NCI-H446 (cell line): ENCODE results near the gene RASSF7.
A peak's percentile ranks its signal among the peaks of the same experiment; 100 is the strongest.
"Not testable (repeated sequence)": the region's sequence is repeated elsewhere in the genome, so short reads cannot be mapped to it uniquely, and the experiment has no call there.

Experiments
- DNase-seq, 2 experiments: peaks; one replicate each; lab custom pipeline; 2025; lab: John Stamatoyannopoulos, UW

Gene RASSF7

DNA sequence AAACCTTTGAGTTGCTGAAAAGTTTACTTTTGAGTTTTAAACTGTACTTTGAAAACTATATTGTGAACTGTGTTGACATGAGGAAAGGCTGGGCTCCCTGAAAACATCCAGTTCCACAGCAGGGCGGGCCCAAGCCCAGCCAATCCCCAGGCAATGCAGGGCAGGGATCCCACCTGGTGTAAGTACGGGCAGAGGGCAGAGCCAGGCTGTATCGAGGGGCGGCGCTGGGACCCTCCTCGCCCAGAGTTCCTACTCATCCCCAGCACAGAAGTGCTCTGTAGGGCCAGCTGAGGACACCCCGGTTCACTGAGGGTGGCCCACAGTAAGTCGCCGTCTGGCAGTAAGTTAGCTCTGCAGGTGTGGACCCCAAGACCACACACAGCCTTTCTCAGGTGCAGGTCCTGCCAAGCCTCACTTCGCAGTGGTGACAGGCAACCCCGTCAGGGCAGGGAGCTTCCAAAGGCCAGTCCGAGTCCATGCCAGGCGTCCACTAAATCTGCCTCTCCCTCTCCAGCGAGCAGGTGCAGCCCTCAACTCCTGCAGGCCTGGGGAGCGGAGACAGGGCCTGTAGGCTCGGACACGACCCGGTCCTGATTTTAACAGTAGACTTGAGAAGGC, 6.3 kb downstream of the RASSF7 start:
- no peak for DNase-seq

DNA sequence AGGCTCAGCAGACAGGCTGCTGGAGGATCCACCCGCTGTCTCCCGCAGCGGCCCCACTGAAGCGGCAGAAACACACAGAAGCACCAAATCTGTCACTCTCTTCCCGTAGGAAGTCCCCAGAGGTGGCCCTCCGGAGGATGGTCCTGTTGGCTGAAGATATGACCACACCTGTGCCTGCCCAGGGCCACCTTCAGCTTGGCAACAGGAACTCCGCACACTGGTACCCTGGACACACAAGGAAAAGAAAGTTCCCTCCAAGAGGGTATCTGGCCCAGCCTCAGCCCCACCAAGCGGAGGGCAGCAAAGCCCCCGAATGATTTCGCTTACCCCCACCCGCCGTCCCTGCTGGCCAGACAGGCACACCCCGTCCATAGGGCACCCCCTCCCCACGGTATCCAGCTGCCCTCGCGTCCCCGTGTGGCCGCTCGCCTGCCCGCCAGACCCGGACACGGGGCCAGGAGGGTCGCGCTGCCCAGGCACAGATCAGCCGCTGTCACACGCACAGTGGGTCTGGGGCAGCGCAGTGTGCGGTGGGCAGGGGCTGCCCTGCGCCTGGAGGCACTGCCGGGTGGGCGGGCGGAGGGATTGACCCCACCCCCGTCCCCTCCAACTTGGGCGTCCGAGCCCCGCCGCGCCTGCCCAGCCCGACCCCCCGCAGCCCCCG, 7.0 kb downstream of the RASSF7 start:
- no peak for DNase-seq

DNA sequence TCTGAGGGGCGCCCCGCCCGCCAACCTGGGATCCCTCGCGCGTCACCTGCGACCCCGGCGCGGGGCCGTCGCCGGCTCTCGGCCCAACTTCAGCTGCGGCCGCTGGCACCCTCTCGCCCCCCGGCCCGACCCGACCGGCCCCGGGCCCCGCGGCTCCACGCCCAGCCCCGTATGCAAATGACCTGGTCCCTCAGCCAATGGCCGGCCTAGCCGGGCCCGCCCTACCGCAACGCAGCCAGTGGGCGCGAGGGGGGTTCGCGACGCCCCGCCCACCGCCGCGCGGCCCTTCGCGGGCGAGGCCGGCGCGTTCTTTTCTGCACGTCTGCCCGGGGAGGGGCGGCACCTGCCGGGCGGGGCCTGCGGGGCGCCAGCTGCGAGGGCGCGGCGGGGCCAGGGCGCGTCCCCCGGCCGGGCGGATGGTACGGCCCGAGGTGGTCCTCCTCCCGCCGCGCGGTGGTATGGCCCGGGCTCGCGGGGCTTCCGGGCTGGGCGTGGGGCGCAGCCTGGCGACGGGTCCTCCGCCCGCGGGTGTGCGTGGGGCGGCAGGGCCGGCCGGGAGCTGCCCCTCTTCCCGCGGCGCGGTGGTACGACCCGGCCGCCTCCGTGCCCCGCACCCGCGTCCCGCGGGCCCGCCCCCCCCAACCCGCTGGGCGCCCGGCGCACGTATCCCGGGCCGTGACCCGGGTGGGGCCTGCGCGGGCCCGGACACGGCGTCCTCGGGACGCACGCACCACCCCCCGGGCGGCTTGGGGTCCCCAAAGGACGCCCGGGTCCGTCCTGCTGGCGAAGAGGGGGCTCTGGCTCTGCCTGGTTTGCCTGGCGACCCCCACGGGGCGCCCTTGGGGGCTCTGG, 7.8 kb downstream of the RASSF7 start:
- DNase-seq, result peak; percentile 88 to 97

DNA sequence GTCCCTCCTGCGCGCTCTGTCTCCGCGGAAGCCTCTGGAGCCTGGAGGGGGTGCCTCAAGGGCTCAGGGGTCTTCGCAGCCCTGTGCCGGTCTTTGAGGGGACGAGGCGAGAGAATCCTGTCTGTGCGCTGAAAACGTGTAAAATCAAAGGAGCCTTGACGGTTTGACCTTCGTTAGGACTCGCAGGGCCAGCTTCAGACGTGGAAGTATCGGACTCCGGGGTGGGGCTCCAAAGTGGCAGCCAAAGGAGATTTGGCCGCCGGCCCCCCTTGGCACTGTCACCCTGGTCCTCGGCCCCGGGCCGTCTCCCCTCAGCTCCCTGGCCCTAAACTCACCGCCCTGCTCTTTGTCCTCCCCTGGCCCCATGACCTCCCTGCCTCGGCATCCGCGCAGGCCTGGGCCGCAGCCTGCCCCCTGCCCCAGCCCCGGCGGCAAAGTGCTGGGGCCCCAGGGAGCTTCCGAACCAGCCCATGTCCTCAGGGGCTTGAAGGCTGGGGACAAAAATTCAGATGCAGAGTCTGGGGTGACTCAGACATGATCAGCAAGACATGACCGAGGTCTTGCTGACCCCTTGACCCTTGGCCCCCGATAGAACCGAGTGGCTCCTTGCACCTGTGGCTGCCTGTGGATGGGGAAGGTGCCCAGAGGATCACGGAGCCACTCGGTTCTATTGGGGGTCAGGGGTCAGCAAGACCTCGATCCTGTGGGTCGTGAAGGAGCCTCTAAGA, 8.6 kb downstream of the RASSF7 start:
- DNase-seq, result no peak

DNA sequence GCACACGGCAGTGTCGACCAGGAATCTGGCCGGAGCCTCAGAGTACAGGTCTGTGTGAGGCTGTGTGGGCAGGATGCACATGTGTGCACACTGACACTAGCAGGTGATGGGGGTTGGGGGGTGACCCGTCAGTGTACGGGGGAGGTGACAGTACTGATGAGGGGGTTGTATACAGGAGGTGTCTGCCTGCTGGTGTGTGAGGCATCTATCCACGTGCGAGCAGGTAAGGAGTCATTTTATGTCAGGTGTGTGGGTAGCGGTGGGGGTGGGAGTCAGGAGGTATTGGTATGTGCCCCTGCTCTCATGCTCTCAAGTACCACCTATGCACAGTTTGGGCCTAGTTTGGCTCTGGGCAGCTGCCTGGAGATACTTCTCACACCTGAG, 11.0 kb downstream of the RASSF7 start:
- no peak for DNase-seq

DNA sequence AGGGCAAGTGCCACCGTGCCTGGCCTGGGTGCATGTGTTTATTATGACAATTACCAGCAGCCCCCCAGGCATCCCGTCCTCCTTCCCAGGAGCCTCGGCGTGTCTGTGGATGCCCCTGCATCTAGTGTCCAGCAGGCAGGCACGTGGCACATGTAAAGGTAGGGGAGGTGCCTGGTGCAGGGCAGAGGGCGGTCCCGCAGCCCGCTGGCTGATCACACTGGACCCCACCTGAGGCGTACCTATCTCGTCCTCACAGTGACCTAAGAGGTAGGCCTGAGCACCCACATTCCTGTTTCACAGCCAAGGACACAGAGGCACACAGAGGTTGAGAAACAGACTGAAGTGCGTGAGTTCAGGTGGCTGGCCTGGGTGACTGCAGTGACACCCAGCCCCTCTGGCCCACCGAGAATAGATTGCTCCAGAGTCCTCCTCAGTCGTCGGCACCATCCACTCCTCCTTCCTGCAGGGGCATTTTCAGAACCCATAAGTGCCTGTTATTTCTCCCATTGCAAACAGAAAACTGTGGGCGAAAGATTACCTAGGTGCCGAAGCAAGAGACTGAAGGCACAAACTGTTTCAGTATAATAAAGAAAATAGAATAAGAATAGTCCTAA, 12.5 kb downstream of the RASSF7 start:
- DNase-seq, result no peak

DNA sequence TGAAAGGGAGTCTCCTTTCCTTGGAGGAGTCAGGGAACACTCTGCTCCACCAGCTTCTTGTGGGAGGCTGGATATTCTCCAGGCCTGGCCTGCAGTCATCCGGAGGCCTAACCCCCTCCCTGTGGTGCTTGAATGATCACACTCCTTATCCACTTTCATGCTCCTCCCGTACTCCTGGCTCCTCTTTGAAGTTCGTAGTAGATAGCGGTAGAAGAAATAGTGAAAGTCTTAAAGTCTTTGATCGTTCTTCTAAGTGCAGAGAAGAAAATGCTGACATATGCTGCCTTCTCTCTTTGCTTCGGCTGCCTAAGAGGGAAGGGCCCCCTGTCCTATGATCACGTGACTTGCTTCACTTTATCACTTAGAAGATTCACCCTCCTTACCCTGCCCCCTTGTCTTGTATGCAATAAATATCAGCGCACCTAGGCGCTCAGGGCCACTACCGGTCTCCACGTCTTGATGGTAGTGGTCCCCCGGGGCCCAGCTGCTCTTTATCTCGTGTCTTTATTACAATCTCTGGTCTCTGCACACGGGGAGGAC, 13.3 kb downstream of the RASSF7 start:
- not testable (repeated sequence) for DNase-seq

DNA sequence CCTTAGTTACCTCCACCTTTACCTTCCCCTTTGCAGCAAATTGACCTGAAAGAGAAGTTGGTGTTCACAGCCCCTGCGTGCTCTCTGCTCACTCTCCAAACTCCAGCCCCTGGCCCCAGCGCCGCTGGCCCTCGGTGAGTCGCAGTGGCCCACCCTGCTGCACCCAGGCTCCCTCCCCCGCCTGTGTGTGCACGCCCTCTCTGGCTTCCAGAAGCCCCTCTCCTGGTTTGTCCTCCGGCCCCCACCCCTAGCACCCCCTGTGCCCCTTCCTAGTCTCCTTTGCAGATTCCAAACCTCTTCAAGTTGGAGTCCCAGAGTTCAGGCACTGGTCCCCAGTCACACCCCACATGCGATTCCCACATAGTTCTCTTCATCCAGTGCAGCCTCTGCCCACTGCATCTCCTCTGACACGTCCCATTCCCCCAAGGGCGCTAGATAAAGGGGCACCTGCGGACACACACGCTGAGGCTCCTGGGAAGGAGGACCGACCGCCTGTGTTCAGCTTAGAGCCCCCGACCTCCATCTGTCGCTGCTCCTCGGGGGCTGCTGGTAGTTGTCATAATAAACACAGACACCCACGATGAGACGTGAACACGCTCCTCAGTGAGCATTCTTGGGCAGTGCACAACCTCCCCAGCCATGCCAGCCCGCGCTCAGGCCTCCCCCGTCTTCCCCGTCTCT, 14.0 kb downstream of the RASSF7 start:
- DNase-seq, result no peak

DNA sequence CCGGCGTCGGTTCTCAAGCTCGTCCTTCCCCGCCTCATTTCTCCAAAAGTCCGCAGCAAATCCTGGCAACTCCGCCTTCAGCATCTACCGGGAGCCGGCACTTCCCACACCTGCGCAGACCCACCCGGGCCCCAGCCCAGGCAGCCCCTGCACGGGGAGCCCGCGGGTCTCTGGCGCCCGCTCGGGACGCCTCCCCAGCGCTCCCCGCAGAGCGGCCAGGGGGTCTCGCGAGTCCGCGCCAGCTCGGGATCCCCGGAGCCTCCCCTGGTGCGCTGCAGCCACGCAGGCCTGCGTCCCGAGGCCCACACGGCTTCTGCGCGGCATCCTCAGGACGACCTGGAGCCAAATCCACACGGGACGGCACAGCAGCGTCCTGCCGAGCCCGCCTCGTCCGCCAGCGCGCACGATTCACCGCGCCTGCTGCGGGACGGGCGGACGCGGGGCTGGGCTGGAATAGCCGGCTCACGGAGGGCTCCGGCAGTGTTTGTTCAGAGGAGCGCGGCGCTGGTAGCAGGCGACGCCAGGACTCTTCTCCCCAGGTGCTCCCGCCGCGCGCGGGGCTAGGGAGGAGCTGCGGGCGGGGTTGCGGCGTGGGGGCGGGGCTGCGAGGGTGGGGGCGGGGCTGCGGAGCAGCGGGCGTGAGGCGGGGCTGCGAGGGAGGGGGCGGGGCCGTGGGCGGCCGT, 14.7 kb downstream of the RASSF7 start:
- DNase-seq, result peak in 1 of 2 experiments; percentile 62

DNA sequence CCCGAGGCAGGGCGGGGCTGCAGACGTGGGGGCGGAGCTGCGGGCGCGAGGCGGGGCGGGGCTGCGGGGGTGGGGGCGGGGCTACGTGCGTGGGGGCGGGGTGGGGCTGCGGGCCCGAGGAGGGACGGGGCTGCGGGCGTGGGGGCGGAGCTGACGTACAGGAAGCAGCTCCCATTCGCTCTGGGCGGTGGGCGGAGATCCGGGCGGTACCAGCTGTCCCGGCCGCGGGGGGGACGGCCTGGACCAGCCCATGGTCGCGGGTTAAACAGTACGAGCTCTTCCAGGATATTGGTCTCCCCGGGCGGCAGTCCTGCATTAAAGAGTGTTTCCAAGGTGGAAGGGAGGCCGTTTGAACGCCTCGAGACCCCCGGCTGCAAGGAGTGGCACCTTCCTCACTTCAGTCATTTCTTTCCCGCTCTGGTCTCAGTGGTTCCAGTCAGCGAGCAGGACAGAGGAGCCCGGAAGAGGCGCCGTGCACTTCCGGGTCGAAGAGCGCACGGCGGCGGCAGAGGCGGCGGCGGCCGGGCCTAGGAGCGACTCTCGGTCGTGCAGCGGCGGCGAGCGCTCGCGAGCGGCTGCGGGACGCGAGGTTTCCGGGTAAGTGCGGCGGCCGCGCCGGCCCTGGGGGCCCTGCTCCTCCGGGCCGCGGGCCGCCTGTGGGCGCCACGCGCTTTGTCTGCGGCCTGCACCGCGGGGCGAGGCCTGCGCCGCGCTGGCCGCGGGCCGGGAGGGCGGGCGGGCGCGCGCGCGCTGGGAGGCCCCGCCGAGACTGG, 15.4 kb downstream of the RASSF7 start, which contains the start of gene PHRF1:
Gene PHRF1, plus strand, starts transcription at position 475 of the 773 bp plus-strand sequence. CDS start 5,043 bp downstream, outside the sequence.
- peak; percentile 94 to 98 for DNase-seq

DNA sequence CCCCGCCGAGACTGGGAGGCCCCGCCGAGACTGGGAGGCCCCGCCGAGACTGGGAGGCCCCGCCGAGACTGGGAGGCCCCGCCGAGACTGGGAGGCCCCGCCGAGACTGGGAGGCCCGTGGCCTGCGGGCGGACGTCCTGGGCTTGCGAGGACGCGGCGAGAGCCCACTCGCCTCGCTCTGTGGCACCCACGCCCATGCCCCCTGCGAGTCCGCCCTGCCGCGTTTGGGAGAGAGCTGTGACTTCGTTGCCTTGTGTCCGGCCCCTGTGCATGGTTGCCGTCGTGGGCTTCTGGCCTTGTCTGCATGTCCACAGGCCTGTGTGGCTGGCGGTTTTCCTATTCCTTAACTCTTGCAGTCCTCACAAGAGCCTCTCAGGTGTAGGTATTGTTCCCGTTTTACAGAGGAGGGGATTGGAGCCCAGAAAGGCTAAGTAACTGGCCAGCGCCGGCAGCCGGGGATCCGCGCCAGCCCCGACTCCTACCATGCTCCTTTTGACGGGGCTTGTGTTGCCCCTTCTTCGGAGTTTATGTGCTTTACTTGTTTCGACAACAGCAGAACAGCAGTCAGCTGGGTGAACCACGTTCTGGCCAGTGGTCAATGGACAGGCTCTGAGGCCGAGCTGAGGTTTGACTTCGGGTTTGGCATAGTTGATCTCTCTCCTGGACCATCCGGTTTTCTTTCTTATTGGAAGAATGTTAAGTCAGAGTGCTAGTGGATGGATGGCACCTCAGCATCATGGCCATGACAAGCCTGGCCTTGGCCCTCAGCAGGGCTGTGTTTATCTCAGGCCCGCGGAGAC, 16.2 kb downstream of the RASSF7 start:
- no peak for DNase-seq

DNA sequence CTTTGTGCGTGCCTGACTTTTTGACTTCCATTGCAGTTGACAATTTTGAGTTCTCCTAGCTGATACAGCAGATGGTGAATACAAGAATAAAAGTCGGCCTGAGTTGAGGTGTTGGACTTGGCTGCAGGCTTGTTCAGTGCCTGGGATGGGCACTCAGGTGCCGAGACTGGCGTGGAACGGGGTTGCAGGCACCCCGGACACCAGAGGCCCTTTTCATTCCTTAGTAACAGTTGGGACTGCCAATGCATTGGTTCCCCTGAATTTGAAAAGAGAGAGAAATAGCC, 16.8 kb downstream of the RASSF7 start:
- DNase-seq, result no peak

DNA sequence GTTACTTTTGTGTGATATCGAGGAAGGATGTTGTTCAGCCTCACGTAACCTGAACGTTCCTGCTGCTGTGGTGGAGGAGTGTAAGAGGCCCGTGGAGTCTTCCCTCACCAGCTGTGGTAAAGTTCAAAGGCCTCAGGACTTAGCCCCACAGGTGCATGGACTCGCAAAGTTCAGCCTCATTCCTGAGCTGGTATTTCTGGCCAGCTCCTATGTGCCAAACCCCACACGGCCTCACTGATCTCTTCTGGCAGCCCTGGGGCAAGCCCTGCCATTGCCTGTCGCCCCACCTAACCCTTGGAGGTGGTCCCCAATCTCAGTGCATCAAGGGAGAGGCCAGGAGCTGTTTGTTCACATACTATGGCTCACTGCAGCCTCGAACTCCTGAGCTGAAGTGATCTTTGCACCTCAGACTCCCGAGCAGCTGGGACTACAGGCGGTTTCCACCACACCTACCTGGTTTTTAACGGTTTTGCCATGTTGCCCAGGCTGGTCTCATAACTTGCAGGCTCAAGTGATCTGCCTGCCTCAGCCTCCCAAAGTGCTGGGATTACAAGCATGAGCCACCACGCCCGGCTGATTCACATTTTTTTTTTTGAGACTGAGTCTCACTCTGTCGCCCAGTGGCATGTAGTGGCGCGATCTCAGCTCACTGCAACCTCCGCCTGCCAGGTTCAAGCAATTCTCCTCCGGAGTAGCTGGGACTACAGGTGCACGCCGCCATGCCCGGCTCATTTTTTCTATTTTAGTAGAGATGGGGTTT, 17.7 kb downstream of the RASSF7 start:
- no peak for DNase-seq

DNA sequence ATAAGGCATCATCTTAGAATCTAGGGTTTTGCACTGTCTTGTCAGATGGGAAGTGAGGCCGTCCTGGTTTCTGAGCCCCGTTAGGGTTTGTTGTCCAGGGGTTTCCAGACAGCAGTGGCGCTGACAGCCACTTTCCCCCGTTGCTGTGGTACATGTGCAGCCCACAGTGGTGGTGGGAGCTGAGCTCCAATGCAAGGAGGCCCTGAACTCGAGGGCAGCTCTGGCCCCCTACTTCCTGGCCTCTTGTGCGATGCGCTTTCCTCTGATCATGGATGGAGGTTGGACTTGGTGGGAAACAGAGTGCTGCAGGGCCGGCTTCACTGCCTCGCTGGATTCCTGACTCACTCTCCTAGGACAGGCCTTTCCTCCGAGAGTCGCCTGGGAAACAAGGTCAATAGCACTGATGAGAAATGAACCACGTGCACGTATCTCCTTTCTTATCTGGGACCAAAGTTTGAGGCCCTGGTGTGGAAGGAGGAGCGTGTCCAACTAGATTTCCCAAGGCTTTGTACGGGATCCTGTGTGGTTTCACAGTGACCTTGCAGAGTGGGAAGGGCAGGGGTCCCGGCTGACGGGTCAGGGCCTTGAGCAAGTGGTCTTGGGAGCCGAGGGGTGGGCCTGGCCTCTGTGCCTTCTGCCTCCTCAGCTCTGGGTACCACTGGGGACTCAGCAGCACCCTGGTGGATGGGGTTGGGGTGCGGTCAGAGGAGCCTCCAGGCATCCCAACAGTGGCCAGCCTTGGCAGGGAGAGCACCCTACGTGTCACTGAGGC, 19.2 kb downstream of the RASSF7 start:
- DNase-seq, result no peak

DNA sequence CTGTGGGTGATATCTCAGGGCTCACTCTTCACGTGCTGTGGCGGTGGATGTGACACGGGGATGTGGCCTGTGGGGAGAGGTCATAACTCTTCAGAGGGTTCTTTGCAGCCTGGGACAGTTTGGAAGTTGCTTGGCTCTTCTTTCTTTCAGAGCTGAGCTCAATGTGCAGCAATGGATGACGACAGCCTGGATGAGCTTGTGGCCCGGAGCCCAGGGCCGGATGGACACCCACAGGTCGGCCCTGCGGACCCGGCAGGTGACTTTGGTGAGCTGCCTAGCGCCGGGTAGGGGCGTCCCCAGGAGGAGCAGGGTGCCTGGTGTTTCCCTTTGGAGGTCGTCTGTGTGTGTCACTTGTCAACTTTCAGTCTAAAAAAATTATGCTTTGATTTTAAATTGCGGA, 20.6 kb downstream of the RASSF7 start:
- no peak for DNase-seq

DNA sequence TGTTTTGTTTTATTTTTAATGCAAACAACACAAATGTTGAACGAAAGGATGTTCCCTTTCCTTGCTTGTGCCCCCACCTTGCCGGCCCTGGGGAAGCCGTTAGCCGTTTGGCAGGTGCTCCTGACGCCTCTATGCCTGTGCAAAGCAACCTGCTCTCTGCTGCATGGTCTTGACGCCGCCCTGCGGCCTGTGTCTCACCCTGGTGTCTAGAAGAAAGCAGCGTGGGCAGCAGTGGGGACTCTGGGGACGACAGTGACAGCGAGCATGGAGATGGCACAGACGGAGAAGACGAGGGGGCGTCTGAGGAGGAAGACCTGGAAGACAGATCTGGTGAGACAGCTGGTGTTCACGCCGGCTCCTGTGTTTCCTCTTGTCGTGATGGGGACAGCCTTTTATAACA, 21.0 kb downstream of the RASSF7 start:
- no peak for DNase-seq

DNA sequence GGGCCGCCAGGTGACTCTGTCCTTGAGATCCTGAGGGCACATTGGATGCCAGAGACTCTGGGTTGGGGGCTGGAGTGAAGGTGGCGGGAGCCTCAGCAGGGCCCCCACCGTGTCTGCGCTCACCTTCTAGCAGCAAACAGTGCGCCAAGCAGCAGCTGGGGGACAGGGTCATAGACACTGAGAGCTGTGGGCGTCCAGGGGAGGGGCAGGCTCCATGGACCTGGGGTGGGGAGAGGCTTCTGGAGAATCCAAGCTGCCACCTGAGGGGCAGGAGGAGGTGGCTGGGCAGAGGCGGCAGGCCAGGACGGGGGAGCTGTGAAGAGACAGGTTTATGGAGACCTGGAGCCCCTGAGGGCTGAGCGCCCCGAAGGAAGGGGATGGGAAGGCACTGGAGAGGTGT, 23.5 kb downstream of the RASSF7 start:
- DNase-seq, result no peak
